ENCODE measurements around the gene LIMS1. TPM values are rescaled to one million over a fixed set of nuclear protein-coding genes. Genes with fewer than 3 reads are reported as not detected.
A peak's percentile ranks its signal among the peaks of the same experiment; 100 is the strongest.

The LIMS1 gene
- total RNA-seq, 1 experiment from 2014 or later, result 56.2 TPM

DNA sequence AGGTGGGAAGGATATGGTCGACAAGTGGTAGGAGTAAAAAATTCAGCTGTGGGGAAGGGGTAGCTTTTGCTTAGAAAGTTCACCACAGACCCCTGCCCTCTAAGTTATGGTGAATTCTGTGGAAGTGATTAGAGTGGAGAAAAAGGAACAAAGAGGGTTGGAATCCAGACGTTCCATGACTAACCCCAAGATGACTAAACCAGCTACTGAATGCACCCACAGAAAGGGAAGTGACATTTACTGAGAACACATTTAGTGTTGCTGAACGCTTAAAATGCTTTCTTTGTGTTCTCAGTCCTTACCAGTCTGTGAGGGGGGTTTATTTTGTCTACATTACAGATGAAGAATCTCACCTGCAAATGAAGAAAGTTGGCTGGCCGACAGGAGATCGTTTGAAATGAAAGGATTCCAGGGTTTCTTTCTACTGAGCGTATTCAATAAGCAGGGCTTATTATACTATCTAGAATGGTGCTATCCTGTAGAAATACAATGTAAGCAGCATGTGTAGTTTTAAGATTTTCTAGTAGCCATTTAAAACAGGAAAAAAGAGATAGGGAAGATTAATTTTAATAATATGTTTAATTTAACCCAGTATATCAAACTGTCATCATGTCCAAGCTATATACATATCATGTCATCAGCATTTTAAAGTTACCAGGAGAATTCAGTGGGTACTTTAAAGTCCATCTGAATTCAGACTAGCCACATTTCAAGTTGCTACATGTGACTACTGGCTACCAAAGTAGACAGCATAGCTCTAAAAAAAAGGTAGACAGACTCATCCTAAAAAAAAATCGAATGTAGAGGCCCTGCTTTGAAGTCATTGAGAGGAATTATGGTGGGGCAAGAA, 60.1 kb downstream of the LIMS1 start:
- ChIA-PET POLR2A (no interaction called here), RAD21 (ENCODE audit: low non-redundant PET in 1 of 2, low total read pairs in 2 of 2, uncharacterized antibody in 2 of 2, unreplicated experiment in 2 of 2) (interaction anchor here in 1 of 2 experiments (1.7 kb wide), 1 partner anchor 42 kb away, joined by 6 read pairs; no protein-coding TSS in a partner anchor), CTCF (interaction anchor here (0.6 to 2.6 kb wide), 5 partner anchors 10 to 232 kb away, joined by 3 to 11 read pairs (median 4); no protein-coding TSS in a partner anchor)
- peak; percentile 62 for DNase-seq (ENCODE audit: low read depth, low spot score)
- Histone ChIP-seq H3K4me2 (ENCODE audit: low read length) (peak overlapping the region; percentile 73), H3K9ac (ENCODE audit: low read length) (peak overlapping the region; percentile 41), H3K79me2 (ENCODE audit: insufficient read depth, low read length) (peaks cover 44% of the 10 kb centered on the region), H3K4me1 (ENCODE audit: control insufficient read depth in 1 of 2, insufficient read depth in 2 of 2, low read length in 2 of 2) (peaks cover 29 to 46% of the 10 kb centered on the region in 2 experiments), H3K27me3 (ENCODE audit: insufficient read depth, low read length) (no peaks in the 10 kb centered on the region), H3K9me3 (ENCODE audit: control insufficient read depth in 1 of 2, insufficient read depth in 1 of 2, low read depth in 1 of 2, low read length in 2 of 2) (no peaks in the 10 kb centered on the region), H3K4me3 (replicated peaks in 1 of 2; ENCODE audit: low read depth in 1 of 2, low read length in 2 of 2) (peak overlapping the region in 1 of 2 experiments; percentile 42; a peak in 2 of 4 replicates), H3K27ac (ENCODE audit: low read depth, low read length) (peak overlapping the region; percentile 24; the same call in 1 of the 2 replicates), H3K9me2 (ENCODE audit: insufficient read depth) (no peaks in the 10 kb centered on the region), H2AFZ (ENCODE audit: low read depth, low read length, poor library complexity, severe bottlenecking) (no peak overlapping the region), H3K36me3 (ENCODE audit: control insufficient read depth in 1 of 2, insufficient read depth in 2 of 2, low read length in 2 of 2) (no peaks in the 10 kb centered on the region), H4K20me1 (ENCODE audit: insufficient read depth) (no peaks in the 10 kb centered on the region)
- TF ChIP-seq POLR2AphosphoS5 (IDR thresholded peaks at IDR 0.05; ENCODE audit: low read depth, low read length) (no peak), EGR1 (IDR thresholded peaks at IDR 0.05; ENCODE audit: low read depth) (0 out of 2 replicates have a peak, but pooled peaks have one; percentile 20), FOSL1 (IDR thresholded peaks at IDR 0.05; ENCODE audit: low read depth) (peak; percentile 78), ZFX (IDR thresholded peaks at IDR 0.05) (no peak), POLR2A (IDR thresholded peaks at IDR 0.05; ENCODE audit: borderline replicate concordance, extremely low read depth, insufficient read depth, insufficient read length) (no peak), SP1 (IDR thresholded peaks at IDR 0.05; ENCODE audit: low read depth) (peak; percentile 64), SRF (IDR thresholded peaks at IDR 0.05; ENCODE audit: low read depth) (peak; percentile 31; the same call in 1 of the 2 replicates), ELF1 (IDR thresholded peaks at IDR 0.05; ENCODE audit: borderline replicate concordance, low read depth) (no peak), MAX (IDR thresholded peaks at IDR 0.05) (peak; percentile 37; the same call in 1 of the 2 replicates), EZH2phosphoT487 (IDR thresholded peaks at IDR 0.05; ENCODE audit: borderline replicate concordance) (no peak), CBX3 (IDR thresholded peaks at IDR 0.05; ENCODE audit: low read depth) (peak; percentile 44; the same call in 1 of the 2 replicates), CEBPB (IDR thresholded peaks at IDR 0.05; ENCODE audit: low read depth) (peak; percentile 47; the same call in 1 of the 2 replicates), EZH2 (IDR thresholded peaks at IDR 0.05) (no peak), JUND (IDR thresholded peaks at IDR 0.05) (peak; percentile 69)
- TF ChIP-seq, protein P1, sequence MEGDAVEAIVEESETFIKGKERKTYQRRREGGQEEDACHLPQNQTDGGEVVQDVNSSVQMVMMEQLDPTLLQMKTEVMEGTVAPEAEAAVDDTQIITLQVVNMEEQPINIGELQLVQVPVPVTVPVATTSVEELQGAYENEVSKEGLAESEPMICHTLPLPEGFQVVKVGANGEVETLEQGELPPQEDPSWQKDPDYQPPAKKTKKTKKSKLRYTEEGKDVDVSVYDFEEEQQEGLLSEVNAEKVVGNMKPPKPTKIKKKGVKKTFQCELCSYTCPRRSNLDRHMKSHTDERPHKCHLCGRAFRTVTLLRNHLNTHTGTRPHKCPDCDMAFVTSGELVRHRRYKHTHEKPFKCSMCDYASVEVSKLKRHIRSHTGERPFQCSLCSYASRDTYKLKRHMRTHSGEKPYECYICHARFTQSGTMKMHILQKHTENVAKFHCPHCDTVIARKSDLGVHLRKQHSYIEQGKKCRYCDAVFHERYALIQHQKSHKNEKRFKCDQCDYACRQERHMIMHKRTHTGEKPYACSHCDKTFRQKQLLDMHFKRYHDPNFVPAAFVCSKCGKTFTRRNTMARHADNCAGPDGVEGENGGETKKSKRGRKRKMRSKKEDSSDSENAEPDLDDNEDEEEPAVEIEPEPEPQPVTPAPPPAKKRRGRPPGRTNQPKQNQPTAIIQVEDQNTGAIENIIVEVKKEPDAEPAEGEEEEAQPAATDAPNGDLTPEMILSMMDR (IDR thresholded peaks at IDR 0.05 in 2 of 3, conservative IDR thresholded peaks at IDR 0.05 in 1 of 3; ENCODE audit: borderline replicate concordance in 1 of 3, insufficient read depth in 1 of 3, low read depth in 2 of 3, low read length in 2 of 3), result no peak
- TF ChIP-seq, protein P2, sequence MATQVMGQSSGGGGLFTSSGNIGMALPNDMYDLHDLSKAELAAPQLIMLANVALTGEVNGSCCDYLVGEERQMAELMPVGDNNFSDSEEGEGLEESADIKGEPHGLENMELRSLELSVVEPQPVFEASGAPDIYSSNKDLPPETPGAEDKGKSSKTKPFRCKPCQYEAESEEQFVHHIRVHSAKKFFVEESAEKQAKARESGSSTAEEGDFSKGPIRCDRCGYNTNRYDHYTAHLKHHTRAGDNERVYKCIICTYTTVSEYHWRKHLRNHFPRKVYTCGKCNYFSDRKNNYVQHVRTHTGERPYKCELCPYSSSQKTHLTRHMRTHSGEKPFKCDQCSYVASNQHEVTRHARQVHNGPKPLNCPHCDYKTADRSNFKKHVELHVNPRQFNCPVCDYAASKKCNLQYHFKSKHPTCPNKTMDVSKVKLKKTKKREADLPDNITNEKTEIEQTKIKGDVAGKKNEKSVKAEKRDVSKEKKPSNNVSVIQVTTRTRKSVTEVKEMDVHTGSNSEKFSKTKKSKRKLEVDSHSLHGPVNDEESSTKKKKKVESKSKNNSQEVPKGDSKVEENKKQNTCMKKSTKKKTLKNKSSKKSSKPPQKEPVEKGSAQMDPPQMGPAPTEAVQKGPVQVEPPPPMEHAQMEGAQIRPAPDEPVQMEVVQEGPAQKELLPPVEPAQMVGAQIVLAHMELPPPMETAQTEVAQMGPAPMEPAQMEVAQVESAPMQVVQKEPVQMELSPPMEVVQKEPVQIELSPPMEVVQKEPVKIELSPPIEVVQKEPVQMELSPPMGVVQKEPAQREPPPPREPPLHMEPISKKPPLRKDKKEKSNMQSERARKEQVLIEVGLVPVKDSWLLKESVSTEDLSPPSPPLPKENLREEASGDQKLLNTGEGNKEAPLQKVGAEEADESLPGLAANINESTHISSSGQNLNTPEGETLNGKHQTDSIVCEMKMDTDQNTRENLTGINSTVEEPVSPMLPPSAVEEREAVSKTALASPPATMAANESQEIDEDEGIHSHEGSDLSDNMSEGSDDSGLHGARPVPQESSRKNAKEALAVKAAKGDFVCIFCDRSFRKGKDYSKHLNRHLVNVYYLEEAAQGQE (IDR thresholded peaks at IDR 0.05; ENCODE audit: low read depth), result no peak
- intact Hi-C loops (cut with micrococcal nuclease), result no loop called here
- peak; percentile 65 for ATAC-seq
- no TSS peak for BruUV-seq (replicated peaks)
